ENCODE results near the gene CTSH. TPM values are rescaled to one million over a fixed set of nuclear protein-coding genes. Genes with fewer than 3 reads are reported as not detected.
"Not testable (repeated sequence)": the region's sequence is repeated elsewhere in the genome, so short reads cannot be mapped to it uniquely, and the experiment has no call there.

CTSH gene
- total RNA-seq, 1 experiment from 2014 or later, result 146 TPM

DNA sequence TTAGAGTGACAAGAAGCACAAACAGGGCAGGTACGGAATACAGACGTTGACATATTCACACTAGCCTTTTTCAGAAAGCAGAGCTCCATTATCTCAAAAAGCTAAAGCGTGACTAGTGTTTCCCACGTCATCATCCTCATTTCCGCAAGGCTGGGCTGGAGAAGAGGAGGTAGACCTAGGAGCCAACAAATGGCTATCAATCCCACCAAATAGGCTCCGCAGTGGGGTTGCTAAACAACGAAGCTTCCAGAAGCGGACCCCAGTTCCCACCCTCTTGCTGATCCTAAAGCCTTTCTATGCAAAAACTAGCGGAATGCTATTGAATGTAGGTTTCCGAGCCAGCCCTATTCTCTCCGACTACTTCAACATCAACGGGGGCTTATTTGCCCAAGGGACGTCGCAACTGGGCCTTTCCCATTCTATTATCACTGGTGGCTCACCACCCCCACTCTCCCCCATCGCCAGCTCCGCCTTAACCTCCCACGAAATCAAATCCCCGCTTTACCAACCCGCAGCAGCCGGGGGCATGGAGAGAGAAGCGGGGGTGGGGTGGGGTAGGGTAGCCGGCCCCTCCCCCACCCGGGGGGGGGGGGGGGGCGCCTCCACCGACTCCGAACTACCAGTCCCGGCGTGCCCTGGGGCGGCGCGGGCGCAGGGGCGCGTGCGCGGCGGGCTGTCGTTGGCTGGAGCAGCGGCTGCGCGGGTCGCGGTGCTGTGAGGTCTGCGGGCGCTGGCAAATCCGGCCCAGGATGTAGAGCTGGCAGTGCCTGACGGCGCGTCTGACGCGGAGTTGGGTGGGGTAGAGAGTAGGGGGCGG is 72.5 kb downstream of the CTSH start, which contains the start of gene MORF4L1:
Gene MORF4L1 (plus strand): TSS at position 736 of the 817 bp plus-strand sequence. CDS start 128 bp downstream, outside the sequence.
- TF ChIP-seq CTCF (conservative IDR thresholded peaks at IDR 0.05; ENCODE audit: low read depth, low read length), result no peak
- no peak for TF ChIP-seq EZH2phosphoT487 (IDR thresholded peaks at IDR 0.05; ENCODE audit: borderline replicate concordance, low read length)
- TF ChIP-seq EZH2 (IDR thresholded peaks at IDR 0.05; ENCODE audit: low read length, unreplicated experiment), result no peak
- POLR2A ChIA-PET (ENCODE audit: unreplicated experiment), result interaction anchor here (1.0 kb wide), 1 partner anchor 61 kb away, joined by 20 read pairs; the partner anchor contains the start of gene ADAMTS7
- BruUV-seq (replicated peaks), result TSS peak; percentile 53
- Histone ChIP-seq H2AFZ (ENCODE audit: low read length) (peak within 1 kb of the TSS; percentile 76), H3K27ac (ENCODE audit: low read length) (peak within 1 kb of the TSS; percentile 98), H3K4me1 (ENCODE audit: insufficient read depth, low read length) (peaks cover 18% of the 10 kb centered on the region), H3K79me2 (ENCODE audit: low read length) (peaks cover 46% of the 10 kb centered on the region), H3F3A (ENCODE audit: low read length, unreplicated experiment) (no peaks in the 10 kb centered on the region), H4K20me1 (ENCODE audit: low read length) (peaks cover 37% of the 10 kb centered on the region), H3K36me3 (ENCODE audit: low read depth, low read length) (no peaks in the 10 kb centered on the region), H3K4me2 (ENCODE audit: low read length) (peak within 1 kb of the TSS; percentile 87), H3K9me3 (ENCODE audit: low read length) (no peaks in the 10 kb centered on the region), H3K4me3 (ENCODE audit: low read length) (peak within 1 kb of the TSS; percentile 76), H3K9ac (ENCODE audit: low read length) (peak within 1 kb of the TSS; percentile 100), H3K9me2 (replicated peaks; ENCODE audit: low read length) (no peaks in the 10 kb centered on the region), H3K27me3 (ENCODE audit: low read length) (no peaks in the 10 kb centered on the region)
- CTCF ChIA-PET, result no interaction called here
- DNase-seq (peak; percentile 94), ATAC-seq (peak; percentile 93)
- intact Hi-C loops (cut with micrococcal nuclease), result no loop called here

GRCh38 chr15:78871483-78872127 is 73.2 kb downstream of the CTSH start:
- H3F3A ChIP-seq (ENCODE audit: low read length, unreplicated experiment); H3K27ac ChIP-seq (ENCODE audit: low read length); CTCF ChIA-PET; intact Hi-C loops (cut with micrococcal nuclease); DNase-seq; H3K27me3 ChIP-seq (ENCODE audit: low read length); H3K9me2 ChIP-seq (replicated peaks; ENCODE audit: low read length); POLR2A ChIA-PET (ENCODE audit: unreplicated experiment); H3K4me2 ChIP-seq (ENCODE audit: low read length); ATAC-seq; H3K9ac ChIP-seq (ENCODE audit: low read length); H3K36me3 ChIP-seq (ENCODE audit: low read depth, low read length); H3K9me3 ChIP-seq (ENCODE audit: low read length); H3K4me3 ChIP-seq (ENCODE audit: low read length); BruUV-seq (replicated peaks): not testable (repeated sequence)
- Histone ChIP-seq H3K4me1 (ENCODE audit: insufficient read depth, low read length) (peaks cover 15% of the 10 kb centered on the region), H3K79me2 (ENCODE audit: low read length) (peaks cover 38% of the 10 kb centered on the region), H4K20me1 (ENCODE audit: low read length) (peaks cover 29% of the 10 kb centered on the region), H2AFZ (ENCODE audit: low read length) (0 out of 2 replicates have a peak overlapping the region, but pooled peaks have one; percentile 73)

Other genes with a start within 250 kb of the CTSH start
- 4.2 and 5.2 TPM in 2 replicates for gene ADAMTS7, start 133.6 kb downstream of the CTSH start, total RNA-seq (2014; rRNA removed)
- gene MORF4L1, start 72.2 kb downstream of the CTSH start, total RNA-seq (2014; rRNA removed), result 210 and 216 TPM in 2 replicates
- gene RASGRF1, start 145.7 kb upstream of the CTSH start, total RNA-seq (2014; rRNA removed), result not detected in 2 replicates